Activated CD8-positive, alpha-beta T cell treated with anti-CD3 and anti-CD28 coated beads, Interleukin-2, amount 10 ng/mL, durations not matched to agents 7 days and 5 days (primary cell): ENCODE measurements around the gene BET1L. TPM values are rescaled to one million over a fixed set of nuclear protein-coding genes. Genes with fewer than 3 reads are reported as not detected.
"Not testable (repeated sequence)": the region's sequence is repeated elsewhere in the genome, so short reads cannot be mapped to it uniquely, and the experiment has no call there.

Experiments
- ATAC-seq: fragments of 150-1000 bp; cut with Tn5 transposase; one replicate; pipeline ENCODE4 v1.10.0; 2021; ENCODE audit warnings: moderate library complexity
- CTCF ChIA-PET: fragments of 350-600 bp; sonication (Branson Sonifier 250); formaldehyde crosslinking; loops from one replicate; lab custom pipeline; 2021; ENCODE audit warnings: antibody characterized with exemption; lab: Charles Lee
- POLR2A ChIA-PET: fragments of 350-600 bp; sonication (Branson Sonifier 250); formaldehyde crosslinking; loops from one replicate; lab custom pipeline; 2021; ENCODE audit warnings: antibody characterized with exemption; lab: Charles Lee
- DNase-seq: peaks from one replicate; pipeline ENCODE4 v3.0.0-alpha.2; 2020
- H3K27ac Mint-ChIP-seq: one replicate; pipeline ENCODE4 v1.8.0; 2021; ENCODE audit warnings: mild to moderate bottlenecking, mixed read lengths
- H3K27me3 Mint-ChIP-seq: one replicate; pipeline ENCODE4 v1.8.0; 2021; ENCODE audit warnings: low read depth, mixed read lengths
- H3K36me3 Mint-ChIP-seq: one replicate; pipeline ENCODE4 v1.8.0; 2021; ENCODE audit warnings: low read depth, mixed read lengths
- H3K4me1 Mint-ChIP-seq: one replicate; pipeline ENCODE4 v1.8.0; 2021; ENCODE audit warnings: low read depth, mixed read lengths
- H3K4me3 Mint-ChIP-seq: one replicate; pipeline ENCODE4 v1.8.0; 2021; ENCODE audit warnings: mild to moderate bottlenecking, mixed read lengths
- H3K9me3 Mint-ChIP-seq: one replicate; pipeline ENCODE4 v1.8.0; 2022; ENCODE audit warnings: mixed read lengths; ENCODE audit not compliant: insufficient read depth
- total RNA-seq, 2 experiments: library from RNA; stranded (reverse); gene quantifications; one replicate each; pipeline ENCODE4 v1.2.3, GENCODE V29; 2021

The BET1L gene
- total RNA-seq, 2 experiments from 2014 or later: 33.8 to 34.2 TPM

GRCh38 chr11:191490-192478 lies 15.4 kb downstream of the BET1L start:
- H3K27me3 Mint-ChIP-seq, H3K36me3 Mint-ChIP-seq, H3K27ac Mint-ChIP-seq, H3K9me3 Mint-ChIP-seq, H3K4me3 Mint-ChIP-seq, H3K4me1 Mint-ChIP-seq, CTCF ChIA-PET, POLR2A ChIA-PET: not testable (repeated sequence)
- DNase-seq (peak; percentile 20), ATAC-seq (peak; percentile 66)

GRCh38 chr11:190546-190945 lies 16.7 kb downstream of the BET1L start:
- H3K9me3 Mint-ChIP-seq, H3K27me3 Mint-ChIP-seq, CTCF ChIA-PET, H3K36me3 Mint-ChIP-seq, H3K4me1 Mint-ChIP-seq, POLR2A ChIA-PET, H3K27ac Mint-ChIP-seq, DNase-seq, ATAC-seq, H3K4me3 Mint-ChIP-seq: not testable (repeated sequence)

GRCh38 chr11:189843-190311 lies 17.3 kb downstream of the BET1L start:
- DNase-seq: peak; percentile 36
- peak; percentile 69 for ATAC-seq
- H3K4me1 Mint-ChIP-seq, H3K4me3 Mint-ChIP-seq, H3K36me3 Mint-ChIP-seq, CTCF ChIA-PET, POLR2A ChIA-PET, H3K27me3 Mint-ChIP-seq, H3K27ac Mint-ChIP-seq, H3K9me3 Mint-ChIP-seq: not testable (repeated sequence)

- H3K27me3 Mint-ChIP-seq, H3K4me1 Mint-ChIP-seq, H3K36me3 Mint-ChIP-seq, H3K27ac Mint-ChIP-seq, CTCF ChIA-PET, H3K4me3 Mint-ChIP-seq, POLR2A ChIA-PET, DNase-seq, H3K9me3 Mint-ChIP-seq: not testable (repeated sequence)
- ATAC-seq: peak; percentile 34
Observed at GRCh38 chr11:189200-189783, 17.9 kb downstream of the BET1L start.

GRCh38 chr11:180242-180641 lies 27.0 kb downstream of the BET1L start:
- H3K9me3 Mint-ChIP-seq, H3K36me3 Mint-ChIP-seq, H3K27me3 Mint-ChIP-seq, DNase-seq, CTCF ChIA-PET, H3K4me1 Mint-ChIP-seq, H3K27ac Mint-ChIP-seq, POLR2A ChIA-PET, H3K4me3 Mint-ChIP-seq, ATAC-seq: not testable (repeated sequence)

Other genes starting within 250 kb of the BET1L start
- gene SCGB1C1, start 14.3 kb downstream of the BET1L start, total RNA-seq: not detected
- 100 to 1,000 TPM; 121 to 126 TPM for gene RIC8A, start 309 bp upstream of the BET1L start, total RNA-seq
- 10 to 100 TPM; 13.1 to 15.0 TPM for gene SIRT3, start 28.9 kb upstream of the BET1L start, total RNA-seq
- gene PSMD13, start 29.6 kb upstream of the BET1L start, total RNA-seq: 100 to 1,000 TPM; 164 to 173 TPM
- 10 to 100 TPM; 29.7 to 30.8 TPM for gene NLRP6, start 71.0 kb upstream of the BET1L start, total RNA-seq
- 100 to 1,000 TPM; 487 to 541 TPM for gene PGGHG, start 81.7 kb upstream of the BET1L start, total RNA-seq
- gene IFITM5, start 92.1 kb upstream of the BET1L start, total RNA-seq: not detected
- 1,000 to 10,000 TPM; 2,197 to 2,304 TPM for gene IFITM2, start 100.4 kb upstream of the BET1L start, total RNA-seq
- gene IFITM1, start 106.6 kb upstream of the BET1L start, total RNA-seq: 1,000 to 10,000 TPM; 1,265 to 1,278 TPM
- gene IFITM3, start 113.5 kb upstream of the BET1L start, total RNA-seq: 100 to 1,000 TPM; 174 to 182 TPM
- under 1 TPM; 0.26 to 0.52 TPM for gene B4GALNT4, start 162.1 kb upstream of the BET1L start, total RNA-seq
- under 1 TPM in 1 of 2 experiments, not detected in 1; 0.13 TPM for gene PKP3, start 186.8 kb upstream of the BET1L start, total RNA-seq
- 100 to 1,000 TPM; 160 to 168 TPM for gene SIGIRR, start 207.6 kb upstream of the BET1L start, total RNA-seq
- 10 to 100 TPM; 72.6 to 78.9 TPM for gene ANO9, start 234.6 kb upstream of the BET1L start, total RNA-seq
- 10 to 100 TPM; 24.6 to 26.1 TPM for gene PTDSS2, start 242.9 kb upstream of the BET1L start, total RNA-seq